H1 (cell line): ENCODE measurements around the gene CREB3. TPM values are rescaled to one million over a fixed set of nuclear protein-coding genes. Genes with fewer than 3 reads are reported as not detected.

Source experiments
- CTCF ChIA-PET: fragments of 300-600 bp; sonication (Branson Sonifier 250); formaldehyde crosslinking; loops from one replicate; lab custom pipeline; 2021; ENCODE audit not compliant: partially characterized antibody; lab: Charles Lee
- POLR2A ChIA-PET: fragments of 300-600 bp; sonication (Branson Sonifier 250); formaldehyde crosslinking; loops from one replicate; lab custom pipeline; 2021; ENCODE audit warnings: inconsistent platforms; ENCODE audit not compliant: partially characterized antibody; lab: Charles Lee
- DNase-seq, 2 experiments: peaks; one replicate each; pipeline versions ENCODE4 v3.0.0 to v3.0.0-alpha.2; 2010 to 2022; ENCODE audit warnings: low spot score in 2 of 2, low read depth in 1 of 2, mixed read lengths in 1 of 2
- FAIRE-seq: peaks from 2 replicates; lab custom pipeline; 2011; peaks lifted over from hg19 to GRCh38; lab: Jason Lieb, UNC
- H2AFZ ChIP-seq: 2 replicates; pipeline ENCODE4 v1.8.1; 2012; ENCODE audit warnings: low read length, inconsistent platforms
- H2AK5ac ChIP-seq: 2 replicates; pipeline ENCODE4 v1.6.1; 2013; ENCODE audit warnings: low read depth, low read length
- H2BK120ac ChIP-seq: replicated peaks from 2 replicates; pipeline ENCODE3; 2013; ENCODE audit warnings: low read depth, low read length, inconsistent platforms
- H2BK12ac ChIP-seq: 2 replicates; pipeline ENCODE4 v1.6.1; 2013; ENCODE audit warnings: low read depth, low read length
- H2BK15ac ChIP-seq: 2 replicates; pipeline ENCODE4 v1.6.1; 2013; ENCODE audit warnings: low read length
- H2BK20ac ChIP-seq: 2 replicates; pipeline ENCODE4 v1.6.1; 2013; ENCODE audit warnings: low read length
- H2BK5ac ChIP-seq: 2 replicates; pipeline ENCODE4 v1.6.1; 2013; ENCODE audit warnings: low read depth, low read length
- H3K14ac ChIP-seq: 2 replicates; pipeline ENCODE4 v1.6.1; 2013; ENCODE audit warnings: inconsistent platforms; ENCODE audit not compliant: insufficient read length
- H3K18ac ChIP-seq: 2 replicates; pipeline ENCODE4 v1.6.1; 2013; ENCODE audit warnings: low read length; ENCODE audit errors: extremely low read depth
- H3K23ac ChIP-seq: 2 replicates; pipeline ENCODE4 v1.6.1; 2013; ENCODE audit warnings: inconsistent platforms; ENCODE audit not compliant: insufficient read length
- H3K23me2 ChIP-seq: 2 replicates; pipeline ENCODE4 v1.6.1; 2013; ENCODE audit warnings: low read depth, low read length
- H3K27ac ChIP-seq: 2 replicates; pipeline ENCODE4 v1.6.1; 2011; ENCODE audit warnings: low read depth, low read length, inconsistent platforms
- H3K27me3 ChIP-seq, 4 experiments: replicated peaks in 1 of 4; 1 replicate in 1 of 4; 2 replicates in 3 of 4; pipeline versions ENCODE4 v1.6.1 to v1.8.1; 2011 to 2013; ENCODE audit warnings: low read length in 3 of 4, mild to moderate bottlenecking in 3 of 4, inconsistent platforms in 2 of 4, mixed read lengths in 2 of 4, moderate library complexity in 1 of 4; ENCODE audit not compliant: control insufficient read depth in 3 of 4, insufficient read depth in 3 of 4; ENCODE audit errors: extremely low read depth in 1 of 4
- H3K36me3 ChIP-seq, 4 experiments: 2 replicates each; pipeline versions ENCODE4 v1.6.1 to v1.8.1; 2011 to 2013; ENCODE audit warnings: mild to moderate bottlenecking in 4 of 4, low read length in 3 of 4, moderate library complexity in 2 of 4, control low read depth in 1 of 4, inconsistent platforms in 1 of 4; ENCODE audit not compliant: insufficient read depth in 4 of 4, control insufficient read depth in 2 of 4
- H3K4ac ChIP-seq: replicated peaks from 2 replicates; pipeline ENCODE3; 2013; ENCODE audit warnings: low read length, low read depth, mixed read lengths, inconsistent platforms; ENCODE audit not compliant: insufficient read length
- H3K4me1 ChIP-seq, 4 experiments: replicated peaks in 1 of 4; 1 replicate in 1 of 4; 2 replicates in 3 of 4; pipeline versions ENCODE4 v1.6.1 to v1.8.1; 2011 to 2013; ENCODE audit warnings: low read length in 3 of 4, inconsistent platforms in 2 of 4, mixed read lengths in 1 of 4; ENCODE audit not compliant: insufficient read depth in 4 of 4, control insufficient read depth in 3 of 4
- H3K4me2 ChIP-seq, 2 experiments: 2 replicates each; pipeline versions ENCODE4 v1.6.1 to v1.8.1; 2011 to 2013; ENCODE audit warnings: low read depth in 2 of 2, low read length in 2 of 2, control low read depth in 1 of 2, inconsistent platforms in 1 of 2, mild to moderate bottlenecking in 1 of 2; ENCODE audit not compliant: insufficient read depth in 1 of 2
- H3K4me3 ChIP-seq, 4 experiments: fragments of 200-600, 300-600 bp in 1 of 4; sonication (generic), shearing (Covaris generic), sonication (Bioruptor Twin) in 1 of 4; 2 replicates each; pipeline versions ENCODE4 v1.5.1 to v1.8.1; 2011 to 2016; ENCODE audit warnings: low read length in 4 of 4, low read depth in 3 of 4, control low read depth in 2 of 4, inconsistent platforms in 2 of 4, mild to moderate bottlenecking in 2 of 4, mixed read lengths in 1 of 4, moderate library complexity in 1 of 4; ENCODE audit not compliant: insufficient read depth in 2 of 4; ENCODE audit errors: extremely low read depth in 1 of 4
- H3K56ac ChIP-seq: replicated peaks from 2 replicates; pipeline ENCODE3; 2013; ENCODE audit warnings: low read depth, mild to moderate bottlenecking, mixed read lengths, low read length, inconsistent platforms; ENCODE audit not compliant: insufficient read length
- H3K79me1 ChIP-seq: 2 replicates; pipeline ENCODE4 v1.6.1; 2013; ENCODE audit warnings: low read depth, low read length, control low read depth
- H3K79me2 ChIP-seq, 2 experiments: 2 replicates each; pipeline versions ENCODE4 v1.6.1 to v1.8.1; 2012 to 2013; ENCODE audit warnings: low read length in 2 of 2, mild to moderate bottlenecking in 2 of 2, inconsistent platforms in 1 of 2; ENCODE audit not compliant: insufficient read depth in 2 of 2, control insufficient read depth in 1 of 2
- H3K9ac ChIP-seq, 4 experiments: replicated peaks in 1 of 4; 1 replicate in 1 of 4; 2 replicates in 3 of 4; pipeline versions ENCODE4 v1.6.1 to v1.8.1; 2011 to 2013; ENCODE audit warnings: low read depth in 3 of 4, low read length in 3 of 4, control low read depth in 2 of 4, mild to moderate bottlenecking in 2 of 4, moderate library complexity in 2 of 4, inconsistent platforms in 1 of 4; ENCODE audit errors: extremely low read depth in 1 of 4
- H3K9me3 ChIP-seq, 2 experiments: 2 replicates each; pipeline versions ENCODE4 v1.6.1 to v1.8.1; 2012 to 2013; ENCODE audit warnings: mild to moderate bottlenecking in 2 of 2, moderate library complexity in 2 of 2, control low read depth in 1 of 2, inconsistent platforms in 1 of 2, low read depth in 1 of 2, low read length in 1 of 2, mixed read lengths in 1 of 2; ENCODE audit not compliant: insufficient read depth in 2 of 2
- H4K20me1 ChIP-seq, 2 experiments: replicated peaks in 1 of 2; 2 replicates each; pipeline versions ENCODE3 to v1.8.1; 2011 to 2013; ENCODE audit warnings: inconsistent platforms in 2 of 2, low read length in 2 of 2, mild to moderate bottlenecking in 1 of 2; ENCODE audit not compliant: insufficient read depth in 2 of 2, control insufficient read depth in 1 of 2
- H4K5ac ChIP-seq: 2 replicates; pipeline ENCODE4 v1.6.1; 2013; ENCODE audit warnings: low read length, low read depth, mixed read lengths, inconsistent platforms; ENCODE audit not compliant: insufficient read length
- H4K8ac ChIP-seq: 2 replicates; pipeline ENCODE4 v1.8.0; 2013; ENCODE audit warnings: mild to moderate bottlenecking, moderate library complexity, low read length, inconsistent platforms; ENCODE audit not compliant: insufficient read depth; ENCODE audit errors: extremely low read depth
- H4K91ac ChIP-seq: replicated peaks from 2 replicates; pipeline ENCODE3; 2013; ENCODE audit warnings: low read length, mixed read lengths, inconsistent platforms; ENCODE audit not compliant: insufficient read length
- CTBP2 ChIP-seq: IDR thresholded peaks from 2 replicates; pipeline ENCODE4 v1.7.0; 2011; ENCODE audit warnings: borderline replicate concordance, mild to moderate bottlenecking, moderate library complexity, mixed read lengths, low read length; ENCODE audit not compliant: insufficient read depth, insufficient read length
- POLR2AphosphoS5 ChIP-seq: IDR thresholded peaks from 2 replicates; pipeline ENCODE4 v1.6.1; 2011; ENCODE audit warnings: low read depth, low read length
- RAD21 ChIP-seq, 2 experiments: IDR thresholded peaks in 1 of 2; conservative IDR thresholded peaks in 1 of 2; 2 replicates each; pipeline ENCODE4 v1.6.1; 2011; ENCODE audit warnings: low read depth in 2 of 2, low read length in 2 of 2, improper control_type of control experiment in 1 of 2, inconsistent platforms in 1 of 2, mild to moderate bottlenecking in 1 of 2, moderate library complexity in 1 of 2
- RFX5 ChIP-seq: IDR thresholded peaks from 2 replicates; pipeline ENCODE4 v1.6.1; 2011; ENCODE audit warnings: low read depth, low read length, improper control_type of control experiment, borderline replicate concordance
- SRF ChIP-seq: IDR thresholded peaks from 2 replicates; pipeline ENCODE4 v1.6.1; 2011; ENCODE audit warnings: mild to moderate bottlenecking, low read depth, low read length, moderate library complexity
- YY1 ChIP-seq: IDR thresholded peaks from 2 replicates; pipeline ENCODE4 v1.6.1; 2011; ENCODE audit warnings: low read depth, mild to moderate bottlenecking, low read length
- WGBS, 2 experiments: shearing (Covaris generic) in 1 of 2; methylation state at CpG; one replicate each; pipeline versions ENCODE4 v1.1.6 to v1.1.7; 2013 to 2015; ENCODE audit warnings: low lambda C conversion rate in 2 of 2, mixed read lengths in 2 of 2, inconsistent platforms in 1 of 2, low coverage in 1 of 2, missing lambda C conversion rate in 1 of 2; ENCODE audit not compliant: insufficient replicate concordance in 2 of 2, insufficient coverage in 1 of 2, insufficient read length in 1 of 2; ENCODE audit errors: extremely low coverage in 1 of 2, missing lambda C conversion rate in 1 of 2; 5-methylcytosine and 5-hydroxymethylcytosine counted together
- polyA plus RNA-seq, 7 experiments: library from polyadenylated mRNA; depleted of rRNA in 3 of 7; stranded (reverse) in 5 of 7; unstranded in 2 of 7; fragments of >200 nt in 5 of 7; fragments of 200-250 nt in 2 of 7; gene quantifications; 1 replicate in 5 of 7; 2 replicates in 1 of 7; 4 replicates in 1 of 7; pipeline versions ENCODE4 v1.2.1 to v1.2.3, GENCODE V29; 2011 to 2013; ENCODE audit warnings: missing spikeins in 2 of 7, mixed read lengths in 2 of 7
- total RNA-seq: library from RNA; stranded (reverse); fragmentation: NEBNext Ultra II Directional; extraction: Animal tissue kit (Norgen Biotek cat#: 25700); gene quantifications from 2 replicates; pipeline ENCODE4 v1.2.1, GENCODE V29; 2021

Gene CREB3
- total and polyA plus RNA-seq, 2 of the 8 experiments (the other 6 are each of a cell fraction or from before 2014, with no cell fraction given): 24.4 to 25.7 TPM

GRCh38 chr9:35705836-35706430, 26.5 kb upstream of the CREB3 start:
- peaks cover 39 to 85% (median 75%) of the 10 kb centered on the region in 4 experiments for H3K36me3 ChIP-seq
- no peak overlapping the region for H2AFZ ChIP-seq
- no peak overlapping the region for H2BK15ac ChIP-seq
- no peak overlapping the region for H3K23ac ChIP-seq
- TF ChIP-seq SRF: no peak
- no peak for TF ChIP-seq RFX5
- TF ChIP-seq YY1: no peak
- no peak for TF ChIP-seq POLR2AphosphoS5
- TF ChIP-seq CTBP2: no peak
- no peak for TF ChIP-seq RAD21 (IDR thresholded peaks at IDR 0.05 in 1 of 2, conservative IDR thresholded peaks at IDR 0.05 in 1 of 2; ENCODE audit: low read depth in 2 of 2, low read length in 2 of 2)
- H3K14ac ChIP-seq: no peak overlapping the region
- DNase-seq (no peak), FAIRE-seq (no peak)
- no peak overlapping the region for H3K56ac ChIP-seq
- no peak overlapping the region for H4K8ac ChIP-seq
- no peak overlapping the region for H4K91ac ChIP-seq
- no peaks in the 10 kb centered on the region for H3K79me1 ChIP-seq
- no peaks in the 10 kb centered on the region for H3K23me2 ChIP-seq
- no peak overlapping the region for H2BK5ac ChIP-seq
- H2BK20ac ChIP-seq: no peak overlapping the region
- H3K4me3 ChIP-seq: no peak overlapping the region
- no peaks in the 10 kb centered on the region for H3K79me2 ChIP-seq
- H3K4ac ChIP-seq: no peak overlapping the region
- ChIA-PET POLR2A (interaction anchor here (0.7 to 4.8 kb wide), 7 partner anchors 10 to 34 kb away, joined by 3 to 19 read pairs (median 3); partner anchors contain the start of genes CREB3, TLN1 and TPM2), CTCF (interaction anchor here (0.8 to 13.1 kb wide), 10 partner anchors 9 to 43 kb away, joined by 3 to 199 read pairs (median 4); partner anchors contain the start of genes ARHGEF39 and TPM2)
- no peak overlapping the region for H3K4me2 ChIP-seq
- H3K4me1 ChIP-seq: no peaks in the 10 kb centered on the region
- WGBS, 2 experiments: 89% methylated on average over 7 of the region's 7 CpGs; no CpG with 5 or more reads in 1 of the 2 experiments
- H2AK5ac ChIP-seq: no peak overlapping the region
- H2BK120ac ChIP-seq: no peak overlapping the region
- no peak overlapping the region for H3K18ac ChIP-seq
- no peak overlapping the region for H3K9ac ChIP-seq
- H4K5ac ChIP-seq: no peak overlapping the region
- no peak overlapping the region for H3K27ac ChIP-seq
- H3K9me3 ChIP-seq: no peaks in the 10 kb centered on the region
- peaks cover 0 to 8% of the 10 kb centered on the region in 2 experiments for H4K20me1 ChIP-seq
- H2BK12ac ChIP-seq: no peak overlapping the region
- no peaks in the 10 kb centered on the region for H3K27me3 ChIP-seq
